Measurements from ENCODE around the gene BNIP3.
A peak's percentile ranks its signal among the peaks of the same experiment; 100 is the strongest.

The BNIP3 gene

GRCh38 chr10:131949041-131949862 lies 32.5 kb downstream of the BNIP3 start:
- H3K4me3 ChIP-seq: no peak overlapping the region
- TF ChIP-seq CTCF (IDR thresholded peaks at IDR 0.05): no peak
- H3K27ac ChIP-seq: peak overlapping the region in 1 of 2 donors; percentile 50
- no peak for DNase-seq (ENCODE audit: low spot score)

- no peak for TF ChIP-seq CTCF (IDR thresholded peaks at IDR 0.05)
- no peak overlapping the region for H3K4me3 ChIP-seq
- DNase-seq (ENCODE audit: low spot score): no peak
- peak overlapping the region in 1 of 2 donors; percentile 50 for H3K27ac ChIP-seq
These were observed 33.2 kb downstream of the BNIP3 start for GRCh38 chr10:131948501-131948900.

GRCh38 chr10:131947631-131948347 lies 33.9 kb downstream of the BNIP3 start:
- no peak overlapping the region for H3K27ac ChIP-seq
- no peak overlapping the region for H3K4me3 ChIP-seq
- no peak for DNase-seq (ENCODE audit: low spot score)
- no peak for TF ChIP-seq CTCF (IDR thresholded peaks at IDR 0.05)

GRCh38 chr10:131946880-131947279 lies 34.8 kb downstream of the BNIP3 start:
- TF ChIP-seq CTCF (IDR thresholded peaks at IDR 0.05): no peak
- Histone ChIP-seq H3K27ac (peak overlapping the region; percentile 30 to 52), H3K4me3 (no peak overlapping the region)
- peak; percentile 65 for DNase-seq (ENCODE audit: low spot score)

- TF ChIP-seq CTCF (IDR thresholded peaks at IDR 0.05): no peak
- Histone ChIP-seq H3K4me3 (no peak overlapping the region), H3K27ac (peak overlapping the region; percentile 51 to 58)
- DNase-seq (ENCODE audit: low spot score): peak; percentile 69
These were observed 35.4 kb downstream of the BNIP3 start for GRCh38 chr10:131946321-131946751.

- Histone ChIP-seq H3K4me3 (no peak overlapping the region), H3K27ac (peak overlapping the region; percentile 51 to 58)
- TF ChIP-seq CTCF (IDR thresholded peaks at IDR 0.05): no peak
- no peak for DNase-seq (ENCODE audit: low spot score)
These were observed 36.6 kb downstream of the BNIP3 start for GRCh38 chr10:131944976-131945695.
